HG03095 (cell line): Measurements from ENCODE around the gene AJAP1.
"Not testable (repeated sequence)": the region's sequence is repeated elsewhere in the genome, so short reads cannot be mapped to it uniquely, and the experiment has no call there.

Experiments used
- ATAC-seq: cut with Tn5 transposase; IDR thresholded peaks from one replicate; pipeline ENCODE4 v1.9.1; 2021; ENCODE audit warnings: moderate library complexity; ENCODE audit not compliant: unreplicated experiment

AJAP1 gene

DNA sequence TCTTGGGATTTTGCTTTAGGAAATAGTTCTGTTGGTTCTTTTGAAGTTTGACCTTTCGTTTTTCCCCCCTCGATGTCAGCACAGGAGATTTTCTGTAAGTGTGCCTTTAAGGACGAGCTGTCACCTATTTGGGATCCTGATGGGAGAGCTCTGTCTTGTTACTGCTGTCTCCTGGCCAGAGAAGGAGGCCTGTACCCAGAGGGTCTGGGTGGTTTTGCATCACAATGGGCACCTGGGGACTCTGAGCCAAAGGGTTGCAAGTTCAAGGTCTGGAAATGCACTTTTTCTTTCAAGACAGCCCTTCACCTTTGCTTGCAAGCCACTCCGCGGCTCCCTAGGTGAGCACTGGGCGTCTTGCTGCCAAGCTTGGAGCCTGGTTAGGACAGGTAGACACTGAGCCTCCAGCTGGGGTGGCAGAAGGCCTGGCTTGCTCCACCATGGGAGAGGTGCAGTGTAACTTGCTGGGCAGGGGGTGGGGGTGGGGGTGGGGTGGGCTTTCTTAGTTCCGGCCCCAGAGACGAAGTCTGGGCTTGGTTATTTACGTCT is 2.9 kb downstream of the AJAP1 start:
- ATAC-seq, result no peak

DNA sequence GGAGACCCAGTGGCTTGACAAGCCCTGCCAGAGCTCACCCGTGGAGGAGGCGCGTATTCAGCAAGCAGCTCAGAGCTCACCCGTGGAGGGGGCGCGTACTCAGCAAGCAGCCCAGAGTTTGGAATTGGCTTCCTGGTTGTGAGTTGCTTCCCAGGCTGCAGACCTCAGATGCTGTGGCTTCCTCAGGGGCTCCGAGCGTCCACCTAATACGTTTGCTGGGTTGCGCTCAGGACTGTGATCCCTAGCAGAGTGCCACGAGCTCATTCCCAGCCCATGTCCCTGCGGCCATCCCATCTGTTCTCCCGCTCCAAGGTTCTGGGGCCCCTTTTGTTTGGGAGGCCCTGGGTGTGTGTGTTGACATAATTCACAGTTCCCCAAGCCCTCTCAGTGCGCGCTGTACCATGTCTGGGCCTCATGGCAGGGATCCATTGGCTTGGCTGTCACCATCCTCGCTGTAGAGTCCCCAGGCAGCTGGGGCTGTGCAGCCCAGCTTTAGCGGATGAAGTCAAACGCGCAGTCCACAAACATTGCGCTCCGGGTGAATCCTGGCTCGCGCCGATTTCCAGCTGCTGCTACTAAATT is 3.6 kb downstream of the AJAP1 start:
- no peak for ATAC-seq

DNA sequence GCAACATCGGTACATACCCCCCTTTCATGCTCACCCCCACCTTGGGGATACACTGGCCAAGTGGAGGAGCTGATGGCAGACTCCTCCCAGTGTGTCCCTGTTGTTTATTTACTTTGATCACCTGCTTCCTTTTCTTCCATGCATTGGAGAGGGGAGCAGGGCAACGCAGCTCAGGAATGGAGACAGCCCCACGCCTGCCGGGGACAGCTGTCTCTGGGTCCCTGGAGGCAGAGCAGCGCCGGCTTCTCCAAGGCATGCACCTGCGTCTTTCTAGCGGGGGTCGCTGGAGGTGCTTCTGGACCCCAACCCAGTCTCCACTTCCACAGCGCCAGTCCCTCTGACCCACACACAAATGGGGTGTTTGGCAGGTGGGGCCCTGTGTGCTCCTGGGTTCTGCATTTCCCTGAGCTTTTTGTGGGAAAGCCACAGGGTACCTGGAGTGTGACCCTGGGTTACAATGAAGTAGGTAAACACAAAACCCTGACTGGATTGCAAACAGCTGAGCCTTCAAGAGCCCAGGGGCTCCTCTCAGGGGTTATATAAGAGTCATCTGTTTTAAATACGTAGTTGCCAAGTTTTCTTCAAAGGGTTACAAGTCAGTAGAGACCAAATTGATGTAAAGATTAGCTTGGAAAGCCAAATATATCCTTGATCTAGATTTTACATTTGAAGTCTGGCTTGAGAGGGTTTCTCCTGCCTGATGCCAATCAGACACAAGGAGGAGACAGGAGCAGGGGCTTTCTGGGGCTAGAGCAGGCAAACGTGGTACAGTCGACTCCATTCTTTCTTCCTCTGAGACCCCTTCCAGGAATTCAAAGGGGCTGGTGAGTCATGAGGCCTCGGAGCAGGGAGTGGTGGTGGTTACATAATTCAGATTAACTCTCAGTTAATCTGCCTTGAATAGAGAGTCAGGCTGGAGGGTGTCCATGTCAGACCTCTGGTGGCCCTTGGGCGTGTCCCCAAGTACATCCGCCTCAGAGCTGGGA is 4.5 kb downstream of the AJAP1 start:
- ATAC-seq, result no peak

DNA sequence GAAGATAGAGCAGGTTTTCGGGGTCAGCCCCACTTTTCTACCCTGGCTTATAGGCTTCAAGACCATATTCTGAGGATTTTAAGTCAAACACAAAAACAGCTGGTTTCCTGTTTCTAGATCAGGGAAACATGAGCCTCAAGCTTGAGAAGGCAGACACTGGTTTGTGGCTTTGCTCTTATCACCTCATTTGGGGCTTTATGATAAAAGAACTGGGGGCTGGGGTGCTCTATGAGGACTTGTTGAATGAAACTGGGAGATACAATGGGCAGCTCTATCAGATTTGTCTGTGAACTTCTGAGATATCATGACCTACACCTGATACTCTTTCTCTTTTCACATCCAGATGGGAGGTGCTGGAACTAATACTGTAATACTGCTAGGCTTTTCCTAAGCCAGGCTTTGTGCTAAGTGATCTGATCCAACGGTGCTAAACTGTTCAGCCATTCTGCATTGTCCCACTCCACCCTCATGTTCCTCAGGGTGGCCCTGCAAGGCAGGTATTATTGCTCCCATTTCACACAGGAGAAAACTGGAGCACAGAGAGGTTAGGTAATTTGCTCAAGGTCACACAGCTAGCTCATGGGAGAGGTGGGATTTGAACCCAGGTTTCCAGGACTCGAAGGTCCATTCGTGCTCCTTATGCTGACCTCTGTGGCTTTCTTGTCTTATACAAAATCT is 6.6 kb downstream of the AJAP1 start:
- ATAC-seq, result no peak

DNA sequence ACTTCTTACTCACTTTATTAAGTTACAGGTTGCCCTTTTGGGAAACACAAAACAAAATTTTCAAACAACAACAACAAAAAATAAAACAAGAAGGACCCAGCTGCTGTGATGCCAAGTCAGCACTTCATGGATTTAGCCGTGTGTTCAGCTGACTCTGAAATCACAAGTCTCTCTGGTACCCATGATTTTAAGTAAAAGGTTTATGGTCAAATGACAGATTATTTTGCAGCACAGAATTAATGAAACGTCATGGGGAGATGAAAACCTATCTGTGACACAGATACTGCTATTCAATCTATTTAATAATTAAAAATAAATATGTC is 7.1 kb downstream of the AJAP1 start:
- ATAC-seq, result no peak

DNA sequence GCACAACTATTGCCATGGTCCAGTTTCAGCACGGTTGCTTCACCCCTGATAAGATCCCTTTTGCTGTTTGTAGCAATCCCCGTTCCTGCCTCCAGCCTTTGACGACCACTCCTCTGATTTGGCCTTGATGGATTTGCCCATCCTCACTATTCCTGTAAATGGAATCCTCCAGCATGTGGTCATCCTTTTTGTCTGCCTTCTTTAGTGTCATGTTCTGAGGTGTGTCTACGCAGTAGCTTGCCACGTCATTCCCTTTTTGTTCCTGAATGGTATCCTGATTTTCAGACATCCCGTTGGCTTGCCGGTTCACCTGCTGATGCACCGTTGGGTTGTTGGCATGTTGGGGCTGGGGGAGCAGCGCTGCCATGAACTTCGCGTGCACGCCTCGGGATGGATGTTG is 7.8 kb downstream of the AJAP1 start:
- ATAC-seq, result no peak

DNA sequence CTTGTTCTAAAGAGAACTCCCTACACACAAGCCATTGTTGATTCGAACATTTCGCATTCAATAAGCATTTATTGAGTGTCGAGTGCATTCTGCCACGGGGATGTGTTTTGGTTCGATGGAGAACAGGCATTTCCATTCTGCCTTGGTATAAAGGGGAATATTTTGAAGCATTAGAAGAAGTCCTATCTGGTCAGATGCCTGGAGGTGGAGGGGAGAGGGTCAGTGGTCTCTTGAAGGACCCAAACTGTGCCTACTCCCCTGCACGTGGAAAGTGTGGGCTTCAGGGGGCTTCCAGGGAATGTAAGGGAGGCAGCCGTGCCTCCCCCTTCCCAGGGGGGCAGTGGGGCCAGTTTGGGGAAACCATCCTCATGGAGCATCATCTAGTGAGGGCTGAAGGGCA is 8.3 kb downstream of the AJAP1 start:
- no peak for ATAC-seq

DNA sequence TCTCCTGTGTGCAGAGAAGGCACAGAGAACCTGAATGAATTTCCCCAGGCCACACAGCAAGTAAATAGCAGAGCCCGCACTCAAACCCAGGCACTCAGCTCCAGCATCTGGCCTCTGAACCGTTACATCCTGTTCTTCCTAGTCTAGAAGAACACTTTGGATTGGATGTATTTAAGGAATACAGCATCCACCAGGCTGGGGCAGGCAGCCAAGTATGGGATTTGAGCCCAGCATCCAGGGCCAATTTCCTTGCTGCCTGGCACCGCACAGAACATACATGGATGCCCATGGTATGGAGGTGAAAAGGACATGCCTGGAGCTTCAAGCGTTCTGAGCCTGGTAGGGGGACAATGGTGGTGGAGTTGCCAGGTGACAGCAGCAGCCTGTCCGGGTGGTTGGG is 9.7 kb downstream of the AJAP1 start:
- ATAC-seq, result no peak

DNA sequence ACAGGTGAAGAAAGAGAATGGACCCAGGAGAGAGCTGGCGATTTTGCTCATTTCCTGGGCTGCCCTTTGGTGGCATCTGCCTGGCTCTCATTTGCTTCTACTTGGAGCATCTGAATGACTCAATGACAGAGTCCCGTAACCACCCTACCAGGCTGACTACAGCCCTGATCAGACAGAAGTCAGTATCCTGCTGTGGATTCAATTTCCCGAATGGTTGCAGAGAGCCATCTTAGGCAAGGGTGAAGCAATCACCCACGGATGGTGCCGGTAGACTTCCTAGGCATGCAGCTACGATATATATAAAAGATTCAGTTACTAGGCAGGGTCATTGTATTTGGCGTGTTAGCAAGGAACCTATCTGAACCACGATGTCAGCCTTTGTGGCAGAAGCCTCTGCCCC is 10.2 kb downstream of the AJAP1 start:
- no peak for ATAC-seq

DNA sequence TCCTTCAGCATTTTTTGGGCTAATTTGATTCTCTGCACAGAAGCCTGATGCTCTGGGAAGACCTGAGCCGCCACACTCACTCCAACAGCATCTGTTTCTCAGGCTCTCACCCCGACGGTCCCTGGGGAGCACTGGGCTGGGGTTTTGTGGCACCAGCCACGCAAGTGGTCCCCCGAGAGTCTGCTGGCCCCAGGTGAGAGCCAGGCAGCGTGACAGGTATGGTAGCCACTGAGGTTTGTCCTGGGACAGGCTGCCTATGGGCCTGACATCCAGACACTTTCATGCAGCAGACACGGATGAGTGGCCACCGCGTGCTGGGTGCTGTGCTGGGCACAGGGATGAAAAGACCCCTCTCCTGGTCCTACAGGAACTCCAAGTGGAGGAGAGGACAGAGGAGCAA is 11.0 kb downstream of the AJAP1 start:
- no peak for ATAC-seq

DNA sequence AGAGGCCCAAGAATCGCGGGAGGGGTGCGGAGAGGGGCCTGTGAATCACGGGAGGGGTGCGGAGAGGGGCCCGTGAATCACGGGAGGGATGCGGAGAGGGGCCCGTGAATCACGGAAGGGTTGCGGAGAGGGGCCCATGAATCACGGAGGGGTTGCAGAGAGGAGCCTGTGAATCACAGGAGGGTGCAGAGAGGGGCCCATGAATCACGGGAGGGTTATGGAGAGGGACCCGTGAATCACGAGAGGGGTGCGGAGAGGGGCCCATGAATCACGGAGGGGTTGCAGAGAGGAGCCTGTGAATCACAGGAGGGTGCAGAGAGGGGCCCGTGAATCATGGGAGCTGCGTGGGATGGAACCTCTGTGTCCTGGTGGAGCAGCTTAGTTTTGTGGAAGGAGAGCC is 12.3 kb downstream of the AJAP1 start:
- ATAC-seq, result not testable (repeated sequence)

DNA sequence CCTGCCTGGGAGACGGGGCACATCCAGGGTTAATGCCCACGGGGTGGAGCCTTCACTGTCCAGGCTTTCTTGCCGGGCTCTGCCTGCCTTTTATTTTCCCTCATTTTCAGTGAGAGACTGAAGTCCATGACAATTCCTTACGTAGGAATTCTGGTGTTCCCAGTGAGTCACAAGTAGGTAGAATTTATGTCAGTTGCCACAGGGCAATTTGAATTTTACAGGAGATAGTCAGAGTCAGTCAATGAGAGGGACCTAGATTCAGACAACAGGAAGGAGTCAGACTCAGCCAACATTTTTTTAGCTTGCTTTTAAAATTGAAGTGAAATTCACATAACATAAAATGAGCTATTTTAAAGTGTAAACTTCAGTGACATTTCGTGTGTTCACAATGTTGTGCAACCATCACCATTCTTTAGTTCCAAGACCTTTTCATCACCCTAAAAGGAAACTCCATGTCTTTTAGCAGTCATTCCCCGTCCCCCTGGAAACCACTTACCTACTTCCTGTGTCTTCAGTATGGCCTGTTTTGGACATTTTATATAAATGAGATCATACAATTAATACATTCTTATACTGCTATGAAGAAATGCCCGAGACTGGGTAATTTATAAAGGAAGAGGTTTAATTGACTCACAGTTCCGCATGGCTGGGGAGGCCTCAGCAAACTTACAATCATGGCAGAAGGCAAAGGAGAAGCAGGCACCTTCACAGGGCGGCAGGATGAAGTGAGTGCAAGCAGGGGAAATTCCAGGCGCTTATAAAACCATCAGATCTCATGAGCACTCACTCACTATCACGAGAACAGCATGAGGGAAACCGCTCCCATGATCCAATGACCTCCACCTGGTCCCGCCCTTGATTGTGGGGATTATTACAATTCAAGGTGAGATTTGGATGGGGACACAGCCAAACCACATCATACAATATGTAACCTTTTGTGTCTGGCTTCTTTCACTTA is 14.6 kb downstream of the AJAP1 start:
- no peak for ATAC-seq

DNA sequence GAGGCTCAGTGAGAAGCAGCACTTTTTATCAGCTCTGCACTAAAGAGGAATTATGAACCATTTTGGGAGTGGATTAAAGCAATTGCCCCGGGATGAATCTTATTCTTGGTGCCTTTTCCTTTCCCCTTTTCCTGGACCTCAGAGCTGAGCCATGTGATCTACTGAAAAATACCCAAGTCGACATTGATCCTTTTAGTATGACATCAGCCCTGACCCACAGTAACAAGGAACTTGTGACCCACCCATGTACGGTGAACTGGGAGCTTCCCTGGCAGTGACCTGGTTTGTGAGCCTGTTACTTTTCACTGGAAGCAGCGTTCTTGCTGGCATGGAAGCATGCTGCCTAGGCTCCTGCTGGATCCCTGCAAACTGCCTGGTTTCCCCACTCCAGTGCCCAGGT is 15.9 kb downstream of the AJAP1 start:
- no peak for ATAC-seq

DNA sequence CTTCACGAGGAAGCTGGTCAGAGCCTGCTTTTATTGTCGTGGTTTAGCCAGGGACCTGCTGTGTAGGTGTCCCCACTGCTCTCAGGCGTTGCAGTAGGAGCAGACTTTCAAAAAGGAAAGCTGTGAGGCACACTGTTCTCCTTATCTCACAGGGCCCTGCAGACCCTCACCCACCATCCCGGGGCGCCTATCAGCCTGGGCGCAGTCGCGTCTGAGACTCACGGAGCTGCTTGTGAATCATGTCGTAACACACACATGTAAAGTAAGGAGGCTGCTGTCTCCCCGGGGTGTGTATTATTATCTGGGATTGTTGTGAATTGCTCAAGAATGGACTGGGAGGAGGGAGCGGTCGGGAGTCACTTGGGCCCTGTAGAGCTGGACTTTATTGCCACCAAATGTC is 17.4 kb downstream of the AJAP1 start:
- no peak for ATAC-seq

DNA sequence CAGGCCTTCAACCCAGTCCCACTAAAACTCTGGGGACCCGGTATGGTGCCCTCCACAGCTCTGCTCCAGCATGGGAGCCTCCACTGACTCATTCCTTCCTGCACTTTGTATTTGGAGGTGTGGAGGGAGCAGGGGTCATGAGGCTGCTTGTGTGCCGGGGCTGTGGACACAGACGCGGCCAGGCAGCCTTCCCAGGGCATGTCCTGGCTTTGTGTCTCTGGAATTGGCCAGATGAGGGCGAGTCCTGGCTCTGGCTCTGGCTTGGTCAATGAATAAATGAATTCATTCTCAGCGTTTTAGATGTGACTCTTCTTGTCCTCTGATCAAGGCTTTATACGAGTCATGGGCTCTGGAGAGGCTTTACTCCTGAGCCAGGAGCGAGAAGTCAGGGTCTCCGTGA is 19.1 kb downstream of the AJAP1 start:
- ATAC-seq, result no peak

DNA sequence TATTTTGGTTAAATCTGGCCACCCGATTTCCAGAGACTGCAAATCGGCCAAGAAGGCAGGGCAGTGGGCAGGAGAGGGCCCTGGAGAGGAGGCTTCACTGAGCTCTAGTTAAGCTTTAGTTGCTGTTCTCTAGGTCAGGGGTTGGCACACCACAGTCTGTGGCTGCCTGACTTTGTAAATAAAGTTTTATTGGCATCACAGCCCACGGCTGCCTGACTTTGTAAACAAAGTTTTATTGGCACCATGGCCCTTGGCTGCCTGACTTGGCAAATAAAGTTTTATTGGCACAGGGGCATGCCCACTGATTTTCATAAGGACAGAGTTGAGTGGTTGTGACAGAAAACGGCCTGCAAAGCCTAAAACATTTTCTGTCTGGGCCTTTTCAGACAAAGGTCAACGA is 19.7 kb downstream of the AJAP1 start:
- ATAC-seq, result no peak

DNA sequence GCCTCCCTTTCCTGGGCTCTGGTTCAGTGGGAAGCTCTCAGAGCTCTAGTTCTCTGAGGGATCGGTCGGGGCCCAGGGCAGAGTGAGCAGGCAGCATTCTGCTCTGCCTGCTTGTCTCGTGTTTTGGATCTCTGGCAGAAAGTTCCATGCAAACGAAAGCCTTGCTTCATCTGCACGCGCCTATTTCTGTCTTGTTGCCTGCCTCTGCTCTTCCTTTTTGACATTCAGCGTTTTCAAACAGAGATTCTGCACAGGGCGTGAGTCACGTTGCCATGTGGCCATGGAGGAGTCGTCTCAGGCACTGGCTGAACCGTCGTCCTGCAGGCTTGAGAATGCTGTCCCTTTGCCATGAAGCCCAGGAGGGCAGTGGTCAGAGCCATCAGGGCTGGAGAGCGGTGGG is 20.3 kb downstream of the AJAP1 start:
- ATAC-seq, result no peak

DNA sequence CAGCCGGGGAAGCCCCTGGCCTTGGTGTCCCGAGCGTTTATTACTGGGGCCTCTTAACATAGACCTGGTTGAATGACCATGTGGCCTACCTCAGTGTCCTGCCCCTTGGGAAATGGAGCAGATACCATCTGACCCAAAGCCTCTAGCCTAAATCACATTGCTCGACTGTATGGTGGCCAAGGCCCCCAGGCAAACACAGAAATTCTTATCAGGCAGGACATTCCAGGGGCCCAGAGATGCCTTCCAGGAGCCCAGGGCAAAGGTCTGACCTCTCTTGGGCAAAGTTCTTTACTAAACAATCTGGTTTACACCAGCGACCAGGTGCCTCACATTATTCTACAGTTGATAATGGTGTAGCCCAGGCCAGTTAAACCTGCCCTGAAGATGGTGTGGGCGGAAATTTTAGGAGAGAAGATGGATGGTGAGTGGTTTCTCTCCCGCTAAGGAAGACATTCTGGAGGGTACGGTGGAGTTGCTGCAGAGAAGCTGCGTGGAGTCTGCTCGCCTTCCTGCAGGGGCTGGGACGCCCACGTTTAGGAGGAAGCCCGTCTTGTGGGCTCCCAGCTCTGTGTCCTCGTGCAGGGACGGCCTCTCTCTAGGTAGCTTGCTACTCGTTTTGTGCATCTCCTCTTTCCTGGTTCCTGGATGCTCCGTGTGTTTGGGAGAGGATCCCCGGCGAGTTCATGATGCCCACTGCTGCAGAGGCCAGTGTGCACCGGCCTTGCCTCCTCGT is 21.2 kb downstream of the AJAP1 start:
- ATAC-seq, result no peak

DNA sequence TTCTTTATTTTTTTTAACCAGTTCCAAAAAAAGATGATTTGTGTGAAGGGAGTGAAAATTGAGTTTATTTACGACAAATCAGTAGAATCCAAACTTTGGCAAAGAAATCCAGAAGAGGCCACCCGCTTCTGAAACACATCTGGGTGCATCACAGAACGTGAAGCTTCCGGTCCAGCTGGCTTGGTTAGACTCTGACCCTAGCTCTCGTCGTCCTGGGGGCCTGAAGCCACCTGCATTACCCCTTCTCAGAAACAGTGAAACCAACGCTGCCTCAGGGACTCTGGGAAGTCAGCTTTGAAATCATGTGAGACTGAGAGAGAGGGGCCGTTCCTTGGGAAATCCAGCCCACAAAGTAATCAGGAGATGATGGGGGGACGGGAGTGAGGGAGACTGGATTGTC is 21.8 kb downstream of the AJAP1 start:
- no peak for ATAC-seq

DNA sequence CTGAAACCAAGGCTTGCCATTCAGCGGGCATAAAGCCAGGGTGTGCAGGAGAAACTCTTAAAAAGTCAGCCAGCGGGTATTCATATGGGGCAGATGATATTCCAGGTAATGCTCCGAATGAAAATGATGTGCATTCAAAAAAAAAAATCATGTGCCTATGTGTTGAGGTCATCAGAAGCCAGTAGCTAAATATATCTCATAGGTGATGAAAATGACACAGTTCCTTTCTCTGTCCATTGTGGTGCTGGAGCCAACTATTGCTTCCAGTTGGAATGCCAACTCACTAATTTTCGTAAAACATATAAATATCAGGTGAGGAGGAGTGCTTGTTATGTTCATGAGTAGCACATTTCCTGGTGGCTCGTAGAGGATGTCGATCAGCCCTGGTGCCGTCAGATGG is 23.2 kb downstream of the AJAP1 start:
- ATAC-seq, result no peak
